Measurements from ENCODE around the gene ARID1B. TPM values are rescaled to one million over a fixed set of nuclear protein-coding genes. Genes with fewer than 3 reads are reported as not detected.
A peak's percentile ranks its signal among the peaks of the same experiment; 100 is the strongest.

The ARID1B gene
- total and polyA plus RNA-seq, 9 of the 15 experiments (the other 6 are each of a cell fraction or from before 2014, with no cell fraction given): 12.5 to 50.5 (median 25.8) TPM

DNA sequence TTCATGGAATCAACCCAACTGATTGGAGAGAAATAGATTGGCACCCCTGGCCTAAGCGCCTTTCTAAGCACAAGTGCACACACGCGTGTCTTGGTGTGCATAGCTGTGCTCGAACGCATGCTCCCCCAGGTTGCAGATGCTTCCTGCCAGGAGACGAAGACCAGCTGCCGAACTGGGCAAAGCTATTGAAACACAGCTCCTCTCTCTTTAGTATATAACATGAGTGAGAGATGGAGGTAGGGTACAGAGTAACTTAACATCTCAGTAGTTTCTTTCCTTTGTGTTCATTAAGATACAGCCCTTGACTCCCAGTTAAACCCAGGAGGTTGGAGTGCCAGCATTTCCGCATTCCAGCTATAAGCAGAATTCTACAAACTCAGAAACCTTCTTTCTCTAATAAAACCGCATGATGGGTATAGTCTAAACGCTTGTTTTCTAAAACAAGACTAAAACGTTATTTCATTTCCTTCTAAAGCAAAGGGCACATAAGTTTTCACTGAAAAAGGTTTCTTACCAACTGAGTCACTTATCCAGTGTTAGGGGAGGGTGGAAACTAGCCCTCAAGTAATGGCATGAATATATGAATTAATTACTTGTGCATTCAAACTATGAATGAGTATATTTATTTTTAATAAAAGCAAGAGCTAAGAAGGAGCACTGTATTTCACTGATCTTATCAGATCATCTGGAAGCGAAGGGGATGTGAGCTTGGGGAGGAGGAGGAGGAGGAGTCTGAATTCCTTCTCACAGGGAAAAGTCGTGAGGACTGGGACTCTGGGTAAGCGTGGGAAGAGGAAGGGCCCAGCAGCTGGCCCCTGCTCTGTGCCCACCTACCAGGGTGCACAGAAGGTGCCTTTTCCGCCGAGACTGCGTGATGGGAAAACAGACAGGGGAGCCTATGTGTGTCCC is 367.0 kb downstream of the ARID1B start:
- Histone ChIP-seq H3K27ac (ENCODE audit: extremely low read depth, low read depth, low read length) (no peak overlapping the region), H3K36me3 (ENCODE audit: control insufficient read depth, insufficient read depth, low read length) (peaks cover 9% of the 10 kb centered on the region; the same call in 2 of the 3 replicates), H4K20me1 (replicated peaks; ENCODE audit: control insufficient read depth, insufficient read depth, low read length) (no peaks in the 10 kb centered on the region), H3K4me3 (no peak overlapping the region), H3K79me2 (ENCODE audit: control insufficient read depth, insufficient read depth, low read length) (no peaks in the 10 kb centered on the region), H3K4me1 (replicated peaks in 1 of 2; ENCODE audit: control insufficient read depth in 2 of 2, insufficient read depth in 2 of 2, low read length in 2 of 2) (peaks cover 0 to 2% of the 10 kb centered on the region in 2 experiments; a peak in 1 of 5 replicates), H3K9me1 (ENCODE audit: control insufficient read depth, insufficient read depth, low read length) (no peaks in the 10 kb centered on the region), H3K4me2 (ENCODE audit: insufficient read depth, low read length) (no peak overlapping the region), H3K27me3 (ENCODE audit: control insufficient read depth in 2 of 2, insufficient read depth in 2 of 2, low read length in 2 of 2) (no peaks in the 10 kb centered on the region), H3K9me3 (replicated peaks; ENCODE audit: control insufficient read depth, insufficient read depth, low read depth, low read length) (no peaks in the 10 kb centered on the region), H2AFZ (ENCODE audit: low read depth, low read length) (no peak overlapping the region), H3K9ac (ENCODE audit: insufficient read depth in 1 of 2, low read depth in 2 of 2, low read length in 2 of 2) (peak overlapping the region in 1 of 2 experiments; percentile 45; a peak in 1 of 4 replicates)
- in situ Hi-C loops (cut with MboI) (no loop called here), intact Hi-C loops (cut with micrococcal nuclease) (no loop called here)
- no peak for ATAC-seq
- ChIA-PET POLR2A (interaction anchor here (1.2 to 2.4 kb wide), 4 partner anchors 9 to 16 kb away, joined by 4 to 9 read pairs (median 6); no protein-coding TSS in a partner anchor), CTCF (ENCODE audit: low intra/inter-chr PET ratio) (no interaction called here)
- TF ChIP-seq L3MBTL2 (IDR thresholded peaks at IDR 0.05) (no peak), FOSL1 (tag; conservative IDR thresholded peaks at IDR 0.05) (no peak), ELK3 (CRISPR knock-in tag; IDR thresholded peaks at IDR 0.05) (no peak), ZNF212 (CRISPR knock-in tag; IDR thresholded peaks at IDR 0.05) (no peak), BDP1 (IDR thresholded peaks at IDR 0.05; ENCODE audit: insufficient read depth, insufficient read length) (no peak), KHSRP (IDR thresholded peaks at IDR 0.05) (no peak), E2F3 (CRISPR knock-in tag; IDR thresholded peaks at IDR 0.05) (no peak), PTRF (tag; IDR thresholded peaks at IDR 0.05) (no peak)
- 65% methylated on average over 17 of the region's 17 CpGs for WGBS (ENCODE audit: insufficient coverage, low coverage, missing lambda C conversion rate)
- no peak for DNase-seq (ENCODE audit: extremely low read depth in 1 of 4, low spot score in 3 of 4)
- no peak for FAIRE-seq
- BruUV-seq (replicated peaks): no TSS peak
